CD14-positive monocyte (primary cell): ENCODE results near the gene CACNG3. TPM values are rescaled to one million over a fixed set of nuclear protein-coding genes. Genes with fewer than 3 reads are reported as not detected.

Experiments
- DNase-seq, 3 donors: peaks; one replicate each; pipeline ENCODE4 v3.0.0-alpha.2; 2011 to 2022
- H2AFZ ChIP-seq: 2 replicates; pipeline ENCODE4 v1.6.0; 2012; ENCODE audit warnings: mild to moderate bottlenecking, low read depth, low read length, inconsistent platforms; ENCODE audit not compliant: insufficient read depth, poor library complexity, severe bottlenecking
- H3K27ac ChIP-seq, 2 donors: 1 replicate in 1 of 2; 2 replicates in 1 of 2; pipeline ENCODE4 v1.5.1; 2012 to 2013; ENCODE audit warnings: low read length in 2 of 2, control low read depth in 1 of 2, inconsistent platforms in 1 of 2, low read depth in 1 of 2, mild to moderate bottlenecking in 1 of 2
- H3K27me3 ChIP-seq, 2 donors: one replicate each; pipeline versions ENCODE4 v1.6.0 to v1.6.1; 2011 to 2013; ENCODE audit warnings: low read length in 2 of 2; ENCODE audit not compliant: control insufficient read depth in 2 of 2, insufficient read depth in 2 of 2
- H3K36me3 ChIP-seq, 2 donors: replicated peaks in 1 of 2; 1 replicate in 1 of 2; 2 replicates in 1 of 2; pipeline versions ENCODE4 v1.5.1 to v1.6.1; 2012 to 2013; ENCODE audit warnings: low read length in 2 of 2, control low read depth in 1 of 2, inconsistent platforms in 1 of 2, mild to moderate bottlenecking in 1 of 2; ENCODE audit not compliant: insufficient read depth in 2 of 2, control insufficient read depth in 1 of 2
- H3K4me1 ChIP-seq, 2 donors: 1 replicate in 1 of 2; 2 replicates in 1 of 2; pipeline versions ENCODE4 v1.5.1 to v1.6.1; 2012 to 2013; ENCODE audit warnings: low read length in 2 of 2, control low read depth in 1 of 2, inconsistent platforms in 1 of 2, mild to moderate bottlenecking in 1 of 2, moderate library complexity in 1 of 2; ENCODE audit not compliant: insufficient read depth in 2 of 2, control insufficient read depth in 1 of 2
- H3K4me2 ChIP-seq: replicated peaks from 2 replicates; pipeline ENCODE3; 2012; ENCODE audit warnings: low read length, moderate library complexity, mild to moderate bottlenecking; ENCODE audit not compliant: poor library complexity, severe bottlenecking; ENCODE audit errors: extremely low read depth
- H3K4me3 ChIP-seq, 3 experiments: fragments of 200-600 bp in 1 of 3; sonication (generic) in 1 of 3; replicated peaks in 1 of 3; 1 replicate in 2 of 3; 2 replicates in 1 of 3; pipeline ENCODE4 v1.5.1; 2011 to 2013; ENCODE audit warnings: low read length in 3 of 3, mild to moderate bottlenecking in 3 of 3, control low read depth in 2 of 3, low read depth in 2 of 3, inconsistent platforms in 1 of 3, moderate library complexity in 1 of 3
- H3K79me2 ChIP-seq: 2 replicates; pipeline ENCODE4 v1.6.0; 2012; ENCODE audit warnings: mild to moderate bottlenecking, control low read depth, inconsistent platforms, low read length, moderate library complexity; ENCODE audit not compliant: insufficient read depth
- H3K9ac ChIP-seq: 2 replicates; pipeline ENCODE4 v1.6.0; 2017; ENCODE audit warnings: low read length, mild to moderate bottlenecking; ENCODE audit not compliant: insufficient read depth, poor library complexity, severe bottlenecking
- H3K9me3 ChIP-seq, 2 donors: replicated peaks in 1 of 2; 1 replicate in 1 of 2; 2 replicates in 1 of 2; pipeline versions ENCODE4 v1.5.1 to v1.6.1; 2012 to 2013; ENCODE audit warnings: low read length in 2 of 2, control low read depth in 1 of 2; ENCODE audit not compliant: control insufficient read depth in 1 of 2, insufficient read depth in 1 of 2
- H4K20me1 ChIP-seq: 2 replicates; pipeline ENCODE4 v1.6.0; 2012; ENCODE audit warnings: mild to moderate bottlenecking, low read length, control low read depth, moderate library complexity; ENCODE audit not compliant: insufficient read depth
- H3K27ac Mint-ChIP-seq, 7 donors: one replicate each; pipeline ENCODE4 v1.8.0; 2020; ENCODE audit warnings: mild to moderate bottlenecking in 7 of 7, mixed read lengths in 7 of 7, moderate library complexity in 6 of 7, inconsistent platforms in 2 of 7
- H3K27me3 Mint-ChIP-seq, 3 donors: one replicate each; pipeline ENCODE4 v1.8.0; 2021 to 2022; ENCODE audit warnings: low read depth in 3 of 3, mild to moderate bottlenecking in 3 of 3, mixed read lengths in 3 of 3, moderate library complexity in 3 of 3, inconsistent platforms in 1 of 3
- H3K36me3 Mint-ChIP-seq, 2 donors: one replicate each; pipeline ENCODE4 v1.8.0; 2020; ENCODE audit warnings: mixed read lengths in 2 of 2, inconsistent platforms in 1 of 2, mild to moderate bottlenecking in 1 of 2
- H3K4me1 Mint-ChIP-seq: one replicate; pipeline ENCODE4 v1.8.0; 2020; ENCODE audit warnings: mild to moderate bottlenecking, mixed read lengths
- H3K4me3 Mint-ChIP-seq, 2 donors: one replicate each; pipeline ENCODE4 v1.8.0; 2020; ENCODE audit warnings: mild to moderate bottlenecking in 2 of 2, mixed read lengths in 2 of 2, moderate library complexity in 1 of 2
- H3K9me3 Mint-ChIP-seq, 7 donors: one replicate each; pipeline ENCODE4 v1.8.0; 2020 to 2022; ENCODE audit warnings: mixed read lengths in 7 of 7, mild to moderate bottlenecking in 6 of 7, moderate library complexity in 6 of 7, inconsistent platforms in 2 of 7
- WGBS: methylation state at CpG from one replicate; pipeline ENCODE4 v1.1.5; 2013; ENCODE audit warnings: missing lambda C conversion rate; ENCODE audit not compliant: insufficient coverage; 5-methylcytosine and 5-hydroxymethylcytosine counted together
- intact Hi-C, 2 donors: fragments of 100-400 bp; cut with micrococcal nuclease; formaldehyde crosslinking; loops; one replicate each; pipeline versions ENCODE4 v1.15.0 to v1.15.1; 2023
- polyA plus RNA-seq, 3 donors: library from polyadenylated mRNA; depleted of rRNA in 1 of 3; unstranded in 2 of 3; stranded (reverse) in 1 of 3; fragments of 300-500 nt in 2 of 3; fragments of >200 nt in 1 of 3; fragmentation: Illumina TruSeq in 2 of 3; gene quantifications; 1 replicate in 2 of 3; 2 replicates in 1 of 3; pipeline ENCODE4 v1.2.3, GENCODE V29; 2012 to 2021
- TF ChIP-seq, protein P1 (sequence below): fragments of 200-600 bp; IDR thresholded peaks from one replicate; pipeline ENCODE4 v1.8.0; 2022; ENCODE audit warnings: antibody characterized with exemption, mild to moderate bottlenecking

Gene CACNG3
- polyA plus RNA-seq, 3 donors: not detected

DNA sequence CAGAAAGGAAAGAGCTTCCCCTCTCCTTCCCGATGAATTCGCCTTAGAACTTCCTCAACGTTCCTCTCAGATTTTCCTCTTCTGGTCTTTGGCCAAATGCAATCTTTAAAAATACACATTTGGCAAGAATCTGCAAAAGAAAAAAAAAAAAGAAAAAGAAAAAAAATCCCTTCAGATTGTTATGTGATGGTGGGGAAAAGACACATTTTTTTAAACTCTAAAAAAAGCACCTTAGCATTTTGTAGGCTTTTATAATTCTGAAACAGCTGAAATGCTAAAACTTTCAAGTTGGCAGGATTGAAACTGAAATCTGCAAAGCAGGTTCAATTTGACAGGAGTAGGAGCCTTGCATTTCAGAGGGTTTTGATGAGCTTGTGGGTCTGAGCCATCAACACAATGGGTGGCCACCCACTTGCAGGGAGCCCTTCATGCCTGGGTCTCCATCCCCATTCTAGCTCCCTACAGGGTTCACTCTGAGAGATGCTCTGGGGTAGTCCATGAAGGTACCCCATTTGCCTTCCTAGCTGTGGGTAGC is 33.1 kb downstream of the CACNG3 start:
- TF ChIP-seq, protein P1, sequence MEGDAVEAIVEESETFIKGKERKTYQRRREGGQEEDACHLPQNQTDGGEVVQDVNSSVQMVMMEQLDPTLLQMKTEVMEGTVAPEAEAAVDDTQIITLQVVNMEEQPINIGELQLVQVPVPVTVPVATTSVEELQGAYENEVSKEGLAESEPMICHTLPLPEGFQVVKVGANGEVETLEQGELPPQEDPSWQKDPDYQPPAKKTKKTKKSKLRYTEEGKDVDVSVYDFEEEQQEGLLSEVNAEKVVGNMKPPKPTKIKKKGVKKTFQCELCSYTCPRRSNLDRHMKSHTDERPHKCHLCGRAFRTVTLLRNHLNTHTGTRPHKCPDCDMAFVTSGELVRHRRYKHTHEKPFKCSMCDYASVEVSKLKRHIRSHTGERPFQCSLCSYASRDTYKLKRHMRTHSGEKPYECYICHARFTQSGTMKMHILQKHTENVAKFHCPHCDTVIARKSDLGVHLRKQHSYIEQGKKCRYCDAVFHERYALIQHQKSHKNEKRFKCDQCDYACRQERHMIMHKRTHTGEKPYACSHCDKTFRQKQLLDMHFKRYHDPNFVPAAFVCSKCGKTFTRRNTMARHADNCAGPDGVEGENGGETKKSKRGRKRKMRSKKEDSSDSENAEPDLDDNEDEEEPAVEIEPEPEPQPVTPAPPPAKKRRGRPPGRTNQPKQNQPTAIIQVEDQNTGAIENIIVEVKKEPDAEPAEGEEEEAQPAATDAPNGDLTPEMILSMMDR: no peak
- Histone ChIP-seq H3K9ac (no peak overlapping the region), H3K79me2 (no peaks in the 10 kb centered on the region), H3K4me3 (no peak overlapping the region), H3K36me3 (no peaks in the 10 kb centered on the region), H3K4me2 (no peak overlapping the region), H3K4me1 (no peaks in the 10 kb centered on the region), H4K20me1 (no peaks in the 10 kb centered on the region), H2AFZ (no peak overlapping the region), H3K9me3 (no peaks in the 10 kb centered on the region), H3K27me3 (peaks cover 0 to 2% of the 10 kb centered on the region in 2 donors), H3K27ac (no peak overlapping the region)
- intact Hi-C loops: no loop called here
- Mint-ChIP-seq H3K27ac (no peak overlapping the region), H3K36me3 (no peaks in the 10 kb centered on the region), H3K4me3 (no peak overlapping the region), H3K4me1 (no peaks in the 10 kb centered on the region), H3K27me3 (peaks cover 9 to 12% (median 10%) of the 10 kb centered on the region in 3 donors), H3K9me3 (peaks cover 0 to 3% (median 0%) of the 10 kb centered on the region in 7 donors)
- DNase-seq: no peak
- no CpG with 5 or more reads among the region's 3 CpGs for WGBS

DNA sequence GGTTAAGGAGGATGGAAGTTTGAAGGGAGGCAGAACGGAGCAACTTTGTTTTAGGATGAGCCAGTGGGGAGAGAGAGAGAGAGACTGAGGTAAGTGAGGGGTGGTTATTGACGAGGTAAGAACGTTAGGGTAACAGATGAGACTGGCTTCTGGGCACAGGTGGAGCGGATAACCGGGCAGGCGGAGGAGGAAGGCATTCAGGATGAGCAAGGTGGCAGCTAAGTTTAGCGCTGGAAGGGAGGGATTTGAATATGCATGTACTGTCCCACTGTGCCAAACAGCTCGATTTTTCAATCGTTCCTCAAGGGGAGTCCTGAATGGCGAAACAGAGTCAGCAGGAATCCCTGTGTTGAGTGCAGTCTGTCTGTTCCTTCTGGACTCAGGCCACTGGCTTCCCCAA is 35.8 kb downstream of the CACNG3 start:
- intact Hi-C loops: no loop called here
- Mint-ChIP-seq H3K27me3 (peaks cover 0 to 11% (median 10%) of the 10 kb centered on the region in 3 donors), H3K4me1 (no peaks in the 10 kb centered on the region), H3K36me3 (no peaks in the 10 kb centered on the region), H3K4me3 (no peak overlapping the region), H3K9me3 (peaks cover 0 to 3% (median 0%) of the 10 kb centered on the region in 7 donors), H3K27ac (no peak overlapping the region)
- Histone ChIP-seq H3K9me3 (no peaks in the 10 kb centered on the region), H3K9ac (no peak overlapping the region), H3K36me3 (no peaks in the 10 kb centered on the region), H3K27me3 (peaks cover 0 to 2% of the 10 kb centered on the region in 2 donors), H3K4me2 (no peak overlapping the region), H4K20me1 (no peaks in the 10 kb centered on the region), H3K27ac (no peak overlapping the region), H3K4me1 (no peaks in the 10 kb centered on the region), H3K79me2 (no peaks in the 10 kb centered on the region), H3K4me3 (no peak overlapping the region), H2AFZ (no peak overlapping the region)
- DNase-seq: no peak
- TF ChIP-seq, protein P1: no peak
- 50% methylated on average over 10 of the region's 10 CpGs for WGBS
